ENCODE results near the gene OR7D4.

The OR7D4 gene

DNA sequence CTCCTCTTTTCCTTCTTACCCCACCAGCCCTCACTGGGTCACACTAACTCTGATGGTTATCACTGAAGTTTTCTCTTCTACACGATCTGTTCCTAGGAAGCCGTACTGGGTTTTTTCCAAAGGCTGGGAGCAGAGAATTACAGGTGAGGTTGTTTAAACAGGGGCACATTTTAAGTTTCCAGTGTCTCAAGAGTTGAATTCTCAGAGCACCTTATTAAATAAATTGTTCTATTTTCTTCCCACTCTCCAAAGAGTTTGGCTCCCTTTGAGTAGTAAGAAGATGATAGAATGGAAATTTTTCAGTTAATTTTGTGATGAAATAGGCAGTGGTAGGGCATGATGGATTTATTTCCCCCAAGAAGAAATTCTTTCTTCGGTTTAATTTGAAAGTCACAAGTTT lies at the start of gene OR7D4:
OR7D4 (minus strand) TSS at position 101 of the 400 bp plus-strand sequence. CDS start 4,752 bp downstream, outside the sequence.
- Histone ChIP-seq H2AFZ (ENCODE audit: low read length) (no peak within 1 kb of the TSS), H4K20me1 (ENCODE audit: insufficient read depth, low read length) (no peaks in the 10 kb centered on the region), H3K27ac (ENCODE audit: low read depth, low read length, poor library complexity, severe bottlenecking) (no peak within 1 kb of the TSS), H3K4me1 (ENCODE audit: insufficient read depth, low read length, severe bottlenecking) (no peaks in the 10 kb centered on the region), H3K36me3 (ENCODE audit: insufficient read depth, low read length) (no peaks in the 10 kb centered on the region), H3K9ac (ENCODE audit: low read length) (no peak within 1 kb of the TSS), H3K27me3 (ENCODE audit: insufficient read depth, low read length) (no peaks in the 10 kb centered on the region), H3K79me2 (ENCODE audit: insufficient read depth, low read length) (no peaks in the 10 kb centered on the region), H3K4me3 (ENCODE audit: low read depth, low read length, poor library complexity, severe bottlenecking) (no peak within 1 kb of the TSS), H3K4me2 (ENCODE audit: low read length) (no peak within 1 kb of the TSS), H3F3A (ENCODE audit: insufficient read depth, low read length) (no peaks in the 10 kb centered on the region), H3K9me2 (ENCODE audit: low read depth, low read length) (no peaks in the 10 kb centered on the region), H3K9me3 (ENCODE audit: low read length) (peaks cover 3% of the 10 kb centered on the region; the same call in 1 of the 2 replicates)
- TF ChIP-seq, protein P1, sequence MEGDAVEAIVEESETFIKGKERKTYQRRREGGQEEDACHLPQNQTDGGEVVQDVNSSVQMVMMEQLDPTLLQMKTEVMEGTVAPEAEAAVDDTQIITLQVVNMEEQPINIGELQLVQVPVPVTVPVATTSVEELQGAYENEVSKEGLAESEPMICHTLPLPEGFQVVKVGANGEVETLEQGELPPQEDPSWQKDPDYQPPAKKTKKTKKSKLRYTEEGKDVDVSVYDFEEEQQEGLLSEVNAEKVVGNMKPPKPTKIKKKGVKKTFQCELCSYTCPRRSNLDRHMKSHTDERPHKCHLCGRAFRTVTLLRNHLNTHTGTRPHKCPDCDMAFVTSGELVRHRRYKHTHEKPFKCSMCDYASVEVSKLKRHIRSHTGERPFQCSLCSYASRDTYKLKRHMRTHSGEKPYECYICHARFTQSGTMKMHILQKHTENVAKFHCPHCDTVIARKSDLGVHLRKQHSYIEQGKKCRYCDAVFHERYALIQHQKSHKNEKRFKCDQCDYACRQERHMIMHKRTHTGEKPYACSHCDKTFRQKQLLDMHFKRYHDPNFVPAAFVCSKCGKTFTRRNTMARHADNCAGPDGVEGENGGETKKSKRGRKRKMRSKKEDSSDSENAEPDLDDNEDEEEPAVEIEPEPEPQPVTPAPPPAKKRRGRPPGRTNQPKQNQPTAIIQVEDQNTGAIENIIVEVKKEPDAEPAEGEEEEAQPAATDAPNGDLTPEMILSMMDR (IDR thresholded peaks at IDR 0.05; ENCODE audit: low read length), result no peak
- TF ChIP-seq EZH2 (IDR thresholded peaks at IDR 0.05; ENCODE audit: borderline replicate concordance, low read length), result no peak

DNA sequence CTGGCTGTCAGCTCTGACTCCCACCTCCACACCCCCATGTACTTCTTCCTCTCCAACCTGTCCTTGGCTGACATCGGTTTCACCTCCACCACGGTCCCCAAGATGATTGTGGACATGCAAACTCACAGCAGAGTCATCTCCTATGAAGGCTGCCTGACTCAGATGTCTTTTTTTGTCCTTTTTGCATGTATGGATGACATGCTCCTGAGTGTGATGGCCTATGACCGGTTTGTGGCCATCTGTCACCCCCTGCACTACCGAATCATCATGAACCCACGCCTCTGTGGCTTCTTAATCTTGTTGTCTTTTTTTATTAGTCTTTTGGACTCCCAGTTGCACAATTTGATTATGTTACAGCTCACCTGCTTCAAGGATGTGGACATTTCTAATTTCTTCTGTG lies 31.8 kb upstream of the OR7D4 start:
- no peaks in the 10 kb centered on the region for H3K9me2 ChIP-seq (ENCODE audit: low read depth, low read length)
- H3K9me3 ChIP-seq (ENCODE audit: low read length), result no peaks in the 10 kb centered on the region
- no peak overlapping the region for H2AFZ ChIP-seq (ENCODE audit: low read length)
- no peaks in the 10 kb centered on the region for H3F3A ChIP-seq (ENCODE audit: insufficient read depth, low read length)
- H4K20me1 ChIP-seq (ENCODE audit: insufficient read depth, low read length), result no peaks in the 10 kb centered on the region
- H3K4me1 ChIP-seq (ENCODE audit: insufficient read depth, low read length, severe bottlenecking), result no peaks in the 10 kb centered on the region
- no peaks in the 10 kb centered on the region for H3K27me3 ChIP-seq (ENCODE audit: insufficient read depth, low read length)
- TF ChIP-seq EZH2 (IDR thresholded peaks at IDR 0.05; ENCODE audit: borderline replicate concordance, low read length), result no peak
- TF ChIP-seq, protein P1 (IDR thresholded peaks at IDR 0.05; ENCODE audit: low read length), result no peak
- H3K36me3 ChIP-seq (ENCODE audit: insufficient read depth, low read length), result no peaks in the 10 kb centered on the region
- H3K4me2 ChIP-seq (ENCODE audit: low read length), result no peak overlapping the region
- no peak overlapping the region for H3K4me3 ChIP-seq (ENCODE audit: low read depth, low read length, poor library complexity, severe bottlenecking)
- no peak overlapping the region for H3K9ac ChIP-seq (ENCODE audit: low read length)
- no peaks in the 10 kb centered on the region for H3K79me2 ChIP-seq (ENCODE audit: insufficient read depth, low read length)
- H3K27ac ChIP-seq (ENCODE audit: low read depth, low read length, poor library complexity, severe bottlenecking), result no peak overlapping the region

DNA sequence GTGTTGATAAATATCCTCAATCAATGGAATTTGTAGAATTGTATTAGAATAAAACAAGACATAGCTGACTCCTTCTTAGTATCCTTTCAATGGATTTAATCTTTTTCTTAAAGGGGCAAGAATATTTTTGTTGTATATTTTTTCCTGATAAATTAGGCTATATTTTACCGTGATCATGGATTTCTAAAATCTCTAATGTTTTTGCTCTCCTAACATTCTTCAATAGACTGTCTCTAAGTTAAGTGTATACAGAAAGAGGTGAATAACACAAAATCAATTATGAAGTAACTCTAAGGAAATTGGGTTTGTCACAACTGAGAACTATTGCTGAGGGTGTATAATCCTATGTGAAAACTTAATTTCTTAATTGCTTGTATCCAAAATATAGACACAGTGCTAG lies 31.2 kb upstream of the OR7D4 start, which contains the start of gene OR7E24:
OR7E24 (plus strand) TSS at position 301 of the 400 bp plus-strand sequence. CDS start 114 bp downstream, outside the sequence.
- Histone ChIP-seq H3K4me3 (ENCODE audit: low read depth, low read length, poor library complexity, severe bottlenecking) (no peak within 1 kb of the TSS), H3K4me2 (ENCODE audit: low read length) (no peak within 1 kb of the TSS), H3K9me3 (ENCODE audit: low read length) (no peaks in the 10 kb centered on the region), H3F3A (ENCODE audit: insufficient read depth, low read length) (no peaks in the 10 kb centered on the region), H3K79me2 (ENCODE audit: insufficient read depth, low read length) (no peaks in the 10 kb centered on the region), H4K20me1 (ENCODE audit: insufficient read depth, low read length) (no peaks in the 10 kb centered on the region), H3K9me2 (ENCODE audit: low read depth, low read length) (no peaks in the 10 kb centered on the region), H3K4me1 (ENCODE audit: insufficient read depth, low read length, severe bottlenecking) (no peaks in the 10 kb centered on the region), H3K27me3 (ENCODE audit: insufficient read depth, low read length) (no peaks in the 10 kb centered on the region), H3K9ac (ENCODE audit: low read length) (no peak within 1 kb of the TSS), H3K27ac (ENCODE audit: low read depth, low read length, poor library complexity, severe bottlenecking) (no peak within 1 kb of the TSS), H3K36me3 (ENCODE audit: insufficient read depth, low read length) (no peaks in the 10 kb centered on the region), H2AFZ (ENCODE audit: low read length) (no peak within 1 kb of the TSS)
- TF ChIP-seq, protein P1 (IDR thresholded peaks at IDR 0.05; ENCODE audit: low read length), result no peak
- TF ChIP-seq EZH2 (IDR thresholded peaks at IDR 0.05; ENCODE audit: borderline replicate concordance, low read length), result no peak

Measured in OCI-LY1 (cell line).